Prostate gland (tissue), 2 donors: Measurements from ENCODE around the gene CROCC2.

Source experiments
- CTCF ChIP-seq, 4 experiments: fragments of 200-600 bp in 2 of 4; fragments of 450-650 bp in 2 of 4; sonication (generic) in 2 of 4; IDR thresholded peaks; 1 replicate in 3 of 4; 2 replicates in 1 of 4; pipeline ENCODE4 v1.5.1; 2016 to 2019; ENCODE audit warnings: antibody characterized with exemption in 4 of 4, mild to moderate bottlenecking in 2 of 4, moderate library complexity in 2 of 4
- POLR2AphosphoS5 ChIP-seq: sonication (generic); formaldehyde crosslinking; IDR thresholded peaks from one replicate; pipeline ENCODE4 v1.6.1; 2017; ENCODE audit warnings: antibody characterized with exemption

- no peak for TF ChIP-seq POLR2AphosphoS5
- no peak for TF ChIP-seq CTCF (IDR thresholded peaks at IDR 0.05)
Measured at GRCh38 chr2:240963065-240963867, 57.1 kb downstream of the CROCC2 start.
